T follicular helper cell (primary cell): ENCODE results near the gene TMEM89.

ENCODE experiments used
- DNase-seq: peaks from one replicate; pipeline ENCODE4 v3.0.0-alpha.2; 2020; ENCODE audit warnings: low read depth
- total RNA-seq, 2 experiments: gene quantifications; one replicate each; lab custom pipeline; 2026; lab: John Stamatoyannopoulos, UW

The TMEM89 gene, protein sequence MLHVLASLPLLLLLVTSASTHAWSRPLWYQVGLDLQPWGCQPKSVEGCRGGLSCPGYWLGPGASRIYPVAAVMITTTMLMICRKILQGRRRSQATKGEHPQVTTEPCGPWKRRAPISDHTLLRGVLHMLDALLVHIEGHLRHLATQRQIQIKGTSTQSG
- 0 to 0.09 reads per million in 2 experiments for total RNA-seq

DNA sequence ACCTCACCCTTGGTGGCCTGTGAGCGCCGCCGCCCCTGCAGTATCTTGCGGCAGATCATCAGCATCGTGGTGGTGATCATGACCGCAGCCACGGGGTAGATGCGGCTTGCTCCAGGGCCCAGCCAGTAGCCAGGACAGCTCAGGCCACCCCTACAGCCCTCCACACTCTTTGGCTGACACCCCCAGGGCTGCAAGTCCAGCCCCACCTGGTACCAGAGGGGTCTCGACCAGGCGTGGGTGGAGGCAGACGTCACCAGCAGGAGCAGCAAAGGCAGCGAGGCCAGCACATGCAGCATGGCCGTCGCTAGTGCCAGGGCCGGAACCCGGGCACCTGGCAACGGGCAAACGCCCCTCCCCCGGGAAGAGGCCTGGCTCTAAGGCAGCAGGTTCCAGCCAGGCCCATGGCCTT lies at the start of gene TMEM89:
TSS of gene TMEM89 (minus strand) at position 309 of the 409 bp plus-strand sequence. CDS start at position 296, 13 bp downstream.
- DNase-seq: no peak

GRCh38 chr3:48664929-48665328 lies 43.4 kb upstream of the TMEM89 start:
- no peak for DNase-seq

- no peak for DNase-seq
Observed at GRCh38 chr3:48664313-48664644, 42.7 kb upstream of the TMEM89 start.

DNA sequence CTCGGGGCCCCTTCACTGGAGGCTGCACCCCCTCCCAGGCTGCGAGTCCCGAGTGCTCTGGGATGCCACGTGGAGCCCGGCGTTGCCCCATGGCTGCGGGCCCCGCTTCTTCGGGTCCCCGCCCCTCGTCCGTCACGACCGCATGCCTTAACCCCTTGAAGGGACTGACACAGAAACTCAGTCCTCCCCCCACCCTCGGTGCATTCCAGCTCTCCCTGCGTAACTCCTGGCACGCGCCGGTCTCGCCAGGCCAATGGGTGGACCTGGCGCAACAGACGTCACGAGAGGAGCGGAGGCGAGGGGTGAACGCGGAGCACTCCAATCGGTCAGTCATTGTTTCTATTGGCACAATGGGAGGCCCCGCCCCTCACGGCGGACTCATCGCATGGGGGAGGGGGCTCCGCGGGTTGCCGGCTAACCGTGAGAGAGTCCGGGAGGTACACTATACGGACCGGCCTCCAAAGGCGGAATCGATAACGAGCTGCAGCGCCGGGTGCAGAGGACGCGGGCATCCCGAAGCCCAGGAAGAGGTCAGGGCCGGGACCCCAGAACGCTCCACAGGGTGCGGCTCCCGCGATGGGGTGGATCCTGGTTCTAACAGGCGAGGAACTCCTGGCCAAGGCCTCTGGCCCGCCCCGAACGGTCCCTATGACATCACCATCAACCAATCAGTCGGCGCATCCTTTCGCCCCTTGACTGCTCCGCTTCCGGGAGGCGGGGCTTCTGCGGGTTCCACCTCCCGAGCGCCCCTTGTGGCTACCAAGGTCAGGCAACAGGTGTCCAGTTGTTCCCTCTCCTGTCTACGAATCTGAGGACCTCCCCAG lies 42.1 kb upstream of the TMEM89 start:
- DNase-seq: peak; percentile 71

- DNase-seq: peak; percentile 37
Observed at GRCh38 chr3:48662753-48663488, 41.4 kb upstream of the TMEM89 start, which contains the start of gene CELSR3. Gene CELSR3, minus strand, starts transcription at chr3:48662886. Its CDS starts 252 bp downstream, at chr3:48662634.

DNA sequence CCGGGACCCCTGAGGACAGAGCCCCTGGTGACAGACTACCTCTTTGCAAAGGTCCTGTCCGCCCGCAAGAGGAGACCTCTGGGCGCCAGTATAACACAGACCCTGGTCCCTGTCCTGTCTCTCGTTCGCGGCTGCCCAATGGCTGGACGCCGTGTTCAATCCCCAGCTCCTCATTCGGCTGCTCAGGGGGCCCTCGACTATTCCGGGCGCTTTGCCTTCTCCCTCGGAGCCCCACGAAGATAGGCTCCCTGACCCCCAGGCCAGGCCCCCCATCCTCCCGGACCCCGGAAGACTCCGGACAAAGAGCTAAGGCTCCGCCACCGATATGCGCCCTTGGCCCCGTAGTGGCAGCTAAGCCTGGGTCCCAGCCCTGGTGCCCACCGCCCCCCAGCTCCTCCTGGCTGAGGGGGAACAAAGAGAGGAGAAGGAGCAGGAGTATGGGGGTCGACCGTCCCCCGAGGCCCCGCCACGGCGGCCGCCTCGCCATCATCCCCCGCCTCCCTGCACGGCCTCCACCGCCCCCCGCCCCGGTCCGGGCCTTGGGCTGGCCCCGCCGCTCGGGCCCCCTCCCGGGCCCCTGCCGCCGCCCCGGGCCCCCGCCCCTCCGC lies 40.7 kb upstream of the TMEM89 start:
- no peak for DNase-seq

DNA sequence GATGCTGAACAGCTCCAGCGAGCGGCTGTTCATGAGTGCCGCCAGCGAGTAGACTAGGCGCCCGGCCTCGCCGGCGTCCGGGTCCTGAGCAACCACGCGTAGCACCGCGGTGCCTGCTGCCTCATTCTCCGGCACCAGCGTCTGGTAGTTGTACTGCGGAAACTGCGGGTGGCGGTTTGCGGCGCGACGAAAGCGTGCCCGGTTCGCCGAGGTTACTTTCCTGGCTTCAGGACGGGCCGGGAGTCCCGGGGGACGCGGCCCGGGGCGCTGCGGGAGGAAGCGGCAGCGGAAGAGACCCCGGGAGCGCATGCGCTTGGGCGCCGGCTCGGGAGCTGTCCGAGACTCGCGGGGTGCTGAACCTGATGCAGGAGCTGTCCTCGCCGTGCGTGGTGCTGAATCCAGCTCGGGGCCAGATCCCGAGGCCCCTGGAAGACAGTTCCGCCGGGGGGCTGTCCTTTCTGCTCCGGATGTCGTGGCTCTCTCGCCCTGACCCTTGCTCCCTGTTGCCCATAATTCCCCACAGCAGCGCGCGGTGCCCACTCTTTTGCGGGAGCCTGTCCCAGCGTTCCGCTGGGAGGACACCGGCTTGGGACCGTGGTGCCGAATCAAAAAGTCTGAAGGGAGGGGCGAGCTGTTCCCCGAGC lies 40.1 kb upstream of the TMEM89 start:
- peak; percentile 61 for DNase-seq

DNA sequence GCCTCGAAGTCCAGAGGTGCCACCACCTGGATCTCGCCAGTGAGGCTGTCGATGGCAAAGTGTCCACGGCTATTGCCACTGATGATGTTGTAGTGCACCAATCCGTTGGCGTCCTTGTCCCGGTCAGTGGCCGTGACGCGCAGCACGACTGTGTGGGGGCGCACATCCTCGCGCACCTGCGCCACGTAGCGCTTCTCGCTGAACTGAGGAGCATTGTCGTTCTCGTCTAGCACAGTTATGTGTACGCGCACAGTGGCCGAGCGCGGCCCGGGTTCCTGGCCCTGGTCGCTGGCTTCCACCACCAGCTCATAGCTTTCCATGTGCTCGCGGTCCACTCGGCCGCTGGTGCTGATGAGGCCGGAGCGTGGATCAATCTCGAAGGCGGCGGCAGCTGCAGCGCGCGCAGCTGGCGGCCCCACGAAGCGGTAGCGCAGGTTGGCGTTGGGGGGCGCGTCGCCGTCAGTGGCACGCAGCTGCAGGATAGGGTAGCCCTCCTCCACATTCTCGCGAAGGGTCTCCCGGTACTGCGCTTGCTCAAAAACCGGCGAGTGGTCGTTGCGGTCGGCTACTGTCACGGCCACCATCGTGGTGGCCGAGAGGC lies 39.3 kb upstream of the TMEM89 start:
- no peak for DNase-seq

DNA sequence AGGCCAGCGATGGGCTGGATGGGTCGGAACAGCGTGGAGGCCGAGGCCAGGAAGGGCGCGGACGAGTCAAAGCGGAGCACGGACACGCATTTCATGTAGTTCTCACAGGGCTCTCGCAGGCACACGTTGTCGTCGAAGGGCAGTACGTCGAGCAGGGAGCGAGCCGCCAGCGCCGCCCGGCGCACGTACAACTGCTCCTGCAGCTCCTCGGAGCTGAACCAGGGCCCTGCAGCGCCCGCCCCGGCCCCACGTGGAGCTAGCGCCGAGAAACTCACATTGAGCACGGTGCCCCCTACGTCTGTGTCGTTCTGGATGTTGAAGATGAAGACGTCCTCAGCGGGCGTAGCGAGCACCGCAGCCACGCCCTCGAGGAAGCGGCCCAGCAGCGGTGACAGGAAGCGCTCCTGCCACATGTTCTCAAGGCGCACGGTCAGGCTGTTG lies 35.3 kb upstream of the TMEM89 start:
- peak; percentile 19 for DNase-seq

DNA sequence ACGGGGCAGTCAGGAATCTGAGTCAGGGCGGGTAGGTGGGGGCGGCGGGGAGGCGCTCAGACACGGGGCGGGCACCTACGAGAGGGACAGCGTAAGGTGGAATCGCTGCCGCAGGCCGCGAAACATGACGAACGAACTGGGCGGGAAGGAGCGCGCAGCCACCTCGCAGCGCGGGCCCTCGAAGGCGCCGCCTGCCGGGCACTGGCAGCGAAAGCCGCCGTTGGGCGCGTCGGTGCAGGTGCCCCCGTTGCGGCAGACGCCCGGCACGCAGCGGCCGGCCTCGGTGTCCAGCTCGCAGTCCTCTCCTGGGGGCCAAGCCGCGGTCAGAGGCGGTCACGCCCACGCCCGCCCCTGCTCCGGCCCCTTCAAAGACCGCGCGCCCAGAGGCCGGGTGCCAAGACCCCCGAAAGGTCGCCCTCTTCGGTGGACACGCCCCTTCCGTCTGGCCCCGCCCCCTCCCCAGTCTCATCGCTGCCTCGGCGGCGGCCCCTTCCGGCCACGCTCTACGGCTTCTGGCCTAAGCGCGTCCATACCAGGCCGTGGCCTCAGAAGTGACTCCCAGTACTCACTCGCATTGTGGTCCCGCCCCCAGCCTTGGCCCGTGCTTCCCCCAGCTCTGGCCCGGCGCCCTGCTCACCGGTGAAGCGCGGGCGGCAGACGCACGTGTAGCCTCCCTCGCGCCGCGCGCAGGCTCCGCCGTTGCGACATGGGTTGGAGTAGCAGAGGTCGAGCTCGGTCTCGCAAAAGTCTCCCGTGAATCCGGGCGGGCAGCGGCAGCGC lies 34.7 kb upstream of the TMEM89 start:
- DNase-seq: peak; percentile 75

- peak; percentile 24 for DNase-seq
Observed at GRCh38 chr3:48655606-48656005, 34.0 kb upstream of the TMEM89 start.

- no peak for DNase-seq
Observed at GRCh38 chr3:48655063-48655462, 33.5 kb upstream of the TMEM89 start.

DNA sequence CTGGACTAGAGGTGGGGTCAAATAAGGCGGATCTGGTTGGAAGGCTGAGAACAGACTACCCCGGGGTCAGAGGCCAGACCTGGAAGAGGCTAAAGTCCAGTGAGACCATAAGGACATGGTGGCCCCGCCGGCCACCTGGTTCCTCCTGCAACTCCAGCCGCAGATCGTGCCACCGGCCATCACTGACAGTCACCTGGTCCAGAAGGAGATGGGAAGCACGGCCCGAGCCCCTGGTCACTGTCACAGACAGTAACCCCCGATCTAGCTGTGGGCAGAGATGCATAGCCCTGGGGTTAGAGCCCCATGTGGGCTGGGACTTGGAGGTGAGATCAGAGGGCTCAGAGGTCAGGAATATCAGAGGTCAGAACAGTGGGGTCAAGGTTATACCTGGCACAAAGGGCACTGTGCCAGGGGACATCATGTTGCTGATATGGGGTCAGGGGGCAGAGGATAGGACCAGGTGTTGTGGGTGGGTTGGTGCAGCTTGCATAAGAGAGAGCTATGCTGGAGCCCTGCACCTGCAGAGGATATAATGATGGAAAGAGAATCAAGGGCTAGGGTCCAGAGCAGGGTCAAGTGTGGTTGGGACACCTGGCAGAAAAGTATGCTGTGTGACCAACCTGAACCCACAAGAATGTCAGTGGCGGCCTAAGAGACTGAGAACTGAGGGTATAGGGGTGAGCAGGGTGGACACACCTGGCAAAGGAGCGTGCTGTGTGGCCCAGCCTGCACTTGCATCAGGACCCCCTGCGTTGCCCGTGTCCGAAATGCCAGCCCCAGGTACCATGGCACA lies 31.6 kb upstream of the TMEM89 start:
- DNase-seq: no peak

DNA sequence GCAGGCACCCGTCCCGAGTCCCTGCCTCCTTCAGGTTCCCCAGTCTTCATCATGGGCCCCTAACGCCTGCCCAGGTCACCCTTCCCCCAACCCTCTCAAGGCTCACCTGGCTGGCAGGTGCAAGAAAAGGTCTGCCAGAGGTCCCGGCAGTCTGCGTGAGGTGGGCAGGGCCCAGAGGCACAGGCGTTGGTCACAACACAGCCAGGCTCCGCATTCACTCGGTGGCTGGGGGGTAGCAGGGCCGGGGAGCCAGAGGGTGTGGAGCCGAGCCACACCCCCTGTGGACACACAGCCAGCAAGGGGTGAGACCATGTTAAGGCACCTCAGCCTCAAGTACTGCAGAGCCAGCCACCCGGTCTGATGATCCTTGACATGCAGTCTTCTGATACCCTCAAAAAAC lies 30.2 kb upstream of the TMEM89 start:
- DNase-seq: no peak

- no peak for DNase-seq
Observed at GRCh38 chr3:48650723-48651122, 29.2 kb upstream of the TMEM89 start.

- no peak for DNase-seq
Observed at GRCh38 chr3:48648188-48648850, 26.8 kb upstream of the TMEM89 start.

- DNase-seq: no peak
Observed at GRCh38 chr3:48647714-48648113, 26.1 kb upstream of the TMEM89 start.

DNA sequence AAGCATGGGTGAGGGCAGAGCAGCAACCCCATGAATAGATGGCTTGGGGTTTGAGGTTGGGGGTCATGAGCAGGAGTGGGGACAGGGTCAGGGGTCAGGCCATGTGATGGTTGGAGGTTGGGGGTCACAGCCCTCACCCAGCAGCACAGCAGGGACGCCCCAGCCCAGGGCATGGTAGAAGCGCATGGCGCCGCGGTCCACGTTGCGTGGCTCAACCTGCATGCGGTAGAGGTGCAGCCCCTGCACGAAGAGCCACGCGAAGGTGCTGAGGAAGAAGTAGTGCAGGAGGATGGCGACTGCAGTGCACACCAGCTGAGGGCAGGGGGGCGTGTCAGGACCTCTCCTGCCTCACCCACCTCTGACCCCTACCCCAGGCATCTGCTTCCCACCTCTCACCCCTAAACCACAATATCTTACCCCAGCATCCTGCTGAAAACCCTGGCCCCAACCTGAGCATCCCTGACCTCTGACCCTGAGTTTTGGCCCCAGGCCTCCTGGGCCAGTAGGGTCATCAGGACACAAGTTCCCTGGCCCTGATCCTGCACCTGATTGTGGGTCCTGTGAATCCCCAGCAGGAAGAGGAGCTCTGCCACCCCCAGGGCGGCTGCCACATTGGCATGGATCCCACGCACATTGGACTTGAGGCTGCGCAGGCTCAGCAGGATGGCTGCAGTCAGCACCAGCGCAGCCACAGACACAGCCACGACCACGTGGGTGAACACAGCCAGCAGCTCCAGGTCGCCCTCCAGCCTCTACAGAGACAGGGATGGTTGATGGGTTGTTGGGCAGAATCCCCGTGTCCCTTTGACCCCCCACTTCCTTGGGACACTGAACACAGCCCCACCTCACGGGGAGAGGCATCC lies 23.6 kb upstream of the TMEM89 start:
- DNase-seq: no peak
